ENCODE data around the gene ZMYND12.

DNA sequence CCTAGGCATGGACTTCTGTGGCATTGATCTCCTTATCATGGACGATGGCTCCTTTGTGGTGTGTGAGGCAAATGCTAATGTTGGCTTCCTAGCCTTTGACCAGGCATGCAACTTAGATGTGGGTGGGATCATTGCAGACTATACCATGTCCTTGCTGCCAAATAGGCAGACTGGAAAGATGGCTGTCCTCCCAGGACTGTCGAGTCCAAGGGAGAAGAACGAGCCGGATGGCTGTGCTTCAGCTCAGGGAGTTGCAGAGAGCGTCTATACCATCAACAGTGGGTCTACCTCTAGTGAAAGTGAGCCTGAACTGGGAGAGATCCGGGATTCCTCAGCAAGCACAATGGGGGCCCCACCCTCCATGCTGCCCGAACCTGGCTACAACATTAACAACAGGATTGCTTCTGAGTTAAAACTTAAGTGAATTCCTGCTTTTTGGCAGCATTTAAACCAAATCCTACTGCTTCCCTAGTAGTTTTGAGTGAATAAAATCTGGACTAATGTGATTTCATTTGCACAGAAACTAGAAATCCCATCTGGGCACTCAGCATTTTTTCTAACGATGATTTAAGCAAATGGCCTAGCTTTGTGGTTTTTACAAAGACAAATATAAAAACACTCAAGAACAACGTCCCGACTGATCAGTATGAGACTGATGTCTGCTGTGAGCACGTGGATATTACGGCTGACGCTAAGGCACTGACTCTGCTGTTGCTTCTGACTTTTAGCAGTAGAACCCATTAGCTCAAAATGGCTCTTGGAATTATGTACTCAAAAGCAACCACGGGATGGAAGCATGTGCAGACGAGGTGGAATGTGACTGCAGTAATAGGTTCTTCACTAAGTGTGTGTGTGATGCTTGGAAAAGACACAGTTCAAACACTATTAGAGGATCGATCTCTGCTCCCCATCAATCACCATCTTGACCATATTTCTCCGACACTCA, 41.0 kb downstream of the ZMYND12 start:
- TF ChIP-seq, protein P1, sequence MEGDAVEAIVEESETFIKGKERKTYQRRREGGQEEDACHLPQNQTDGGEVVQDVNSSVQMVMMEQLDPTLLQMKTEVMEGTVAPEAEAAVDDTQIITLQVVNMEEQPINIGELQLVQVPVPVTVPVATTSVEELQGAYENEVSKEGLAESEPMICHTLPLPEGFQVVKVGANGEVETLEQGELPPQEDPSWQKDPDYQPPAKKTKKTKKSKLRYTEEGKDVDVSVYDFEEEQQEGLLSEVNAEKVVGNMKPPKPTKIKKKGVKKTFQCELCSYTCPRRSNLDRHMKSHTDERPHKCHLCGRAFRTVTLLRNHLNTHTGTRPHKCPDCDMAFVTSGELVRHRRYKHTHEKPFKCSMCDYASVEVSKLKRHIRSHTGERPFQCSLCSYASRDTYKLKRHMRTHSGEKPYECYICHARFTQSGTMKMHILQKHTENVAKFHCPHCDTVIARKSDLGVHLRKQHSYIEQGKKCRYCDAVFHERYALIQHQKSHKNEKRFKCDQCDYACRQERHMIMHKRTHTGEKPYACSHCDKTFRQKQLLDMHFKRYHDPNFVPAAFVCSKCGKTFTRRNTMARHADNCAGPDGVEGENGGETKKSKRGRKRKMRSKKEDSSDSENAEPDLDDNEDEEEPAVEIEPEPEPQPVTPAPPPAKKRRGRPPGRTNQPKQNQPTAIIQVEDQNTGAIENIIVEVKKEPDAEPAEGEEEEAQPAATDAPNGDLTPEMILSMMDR (conservative IDR thresholded peaks at IDR 0.05; ENCODE audit: low read length) = no peak
- no peak for TF ChIP-seq EZH2phosphoT487 (IDR thresholded peaks at IDR 0.05; ENCODE audit: borderline replicate concordance, low read depth, low read length)

All from OCI-LY7 (cell line).